Panc1 (cell line): ENCODE results near the gene MTA2.

Source experiments
- CTCF ChIP-seq: fragments of 450-650 bp; IDR thresholded peaks from 2 replicates; pipeline ENCODE4 v1.5.1; 2017; ENCODE audit warnings: mild to moderate bottlenecking
- POLR2AphosphoS5 ChIP-seq: IDR thresholded peaks from 2 replicates; pipeline ENCODE4 v1.6.1; 2012; ENCODE audit warnings: mild to moderate bottlenecking, low read depth, low read length, moderate library complexity
- REST ChIP-seq, 2 experiments: IDR thresholded peaks; 2 replicates each; pipeline ENCODE4 v1.6.1; 2011 to 2012; ENCODE audit warnings: low read depth in 2 of 2, control low read depth in 1 of 2, low read length in 1 of 2, mild to moderate bottlenecking in 1 of 2, moderate library complexity in 1 of 2; ENCODE audit not compliant: insufficient read depth in 1 of 2
- SIN3A ChIP-seq: IDR thresholded peaks from 2 replicates; pipeline ENCODE4 v1.6.1; 2012; ENCODE audit warnings: low read depth, mild to moderate bottlenecking, low read length, moderate library complexity, borderline replicate concordance; ENCODE audit not compliant: insufficient read depth
- TCF7L2 ChIP-seq: IDR thresholded peaks from 2 replicates; pipeline ENCODE4 v1.6.1; 2011; ENCODE audit warnings: mild to moderate bottlenecking, low read depth, low read length, inconsistent platforms

GRCh38 chr11:62627713-62628112 lies 26.0 kb upstream of the MTA2 start:
- no peak for TF ChIP-seq REST (IDR thresholded peaks at IDR 0.05; ENCODE audit: insufficient read depth in 1 of 2, low read depth in 2 of 2, low read length in 1 of 2)
- no peak for TF ChIP-seq CTCF
- TF ChIP-seq SIN3A: no peak
- no peak for TF ChIP-seq POLR2AphosphoS5
- no peak for TF ChIP-seq TCF7L2
